OCI-LY1 (cell line): ENCODE data around the gene NCAPH2.
A peak's percentile ranks its signal among the peaks of the same experiment; 100 is the strongest.

Source experiments
- H2AFZ ChIP-seq: fragments of 200-600 bp; sonication (generic), shearing (Covaris generic); 2 replicates; pipeline ENCODE4 v1.6.0; 2014; ENCODE audit warnings: antibody characterized with exemption, mild to moderate bottlenecking, low read length
- H3F3A ChIP-seq: fragments of 200-600 bp; sonication (generic), shearing (Covaris generic); 2 replicates; pipeline ENCODE4 v1.6.0; 2014; ENCODE audit warnings: mild to moderate bottlenecking, antibody characterized with exemption, low read length, moderate library complexity; ENCODE audit not compliant: insufficient read depth
- H3K27ac ChIP-seq: fragments of 200-600 bp; sonication (generic); 2 replicates; pipeline ENCODE4 v1.5.1; 2014; ENCODE audit warnings: low read length, mixed run types, mild to moderate bottlenecking, low read depth; ENCODE audit not compliant: poor library complexity, severe bottlenecking
- H3K27me3 ChIP-seq: fragments of 200-600 bp; sonication (generic); 2 replicates; pipeline ENCODE4 v1.6.0; 2014; ENCODE audit warnings: antibody characterized with exemption, mild to moderate bottlenecking, low read length, moderate library complexity; ENCODE audit not compliant: insufficient read depth
- H3K36me3 ChIP-seq: fragments of 200-600 bp; sonication (generic); 2 replicates; pipeline ENCODE4 v1.6.1; 2014; ENCODE audit warnings: mild to moderate bottlenecking, antibody characterized with exemption, low read length, moderate library complexity, mixed read lengths; ENCODE audit not compliant: insufficient read depth
- H3K4me1 ChIP-seq: fragments of 200-600 bp; sonication (generic); 2 replicates; pipeline ENCODE4 v1.5.1; 2014; ENCODE audit warnings: mild to moderate bottlenecking, low read length, moderate library complexity; ENCODE audit not compliant: insufficient read depth, severe bottlenecking
- H3K4me2 ChIP-seq: fragments of 200-600 bp; sonication (generic), shearing (Covaris generic); 2 replicates; pipeline ENCODE4 v1.6.1; 2014; ENCODE audit warnings: low read length
- H3K4me3 ChIP-seq: fragments of 200-600 bp; sonication (generic); 2 replicates; pipeline ENCODE4 v1.5.1; 2014; ENCODE audit warnings: low read length, low read depth, mild to moderate bottlenecking, mixed read lengths; ENCODE audit not compliant: poor library complexity, severe bottlenecking
- H3K79me2 ChIP-seq: fragments of 200-600 bp; shearing (Covaris generic); 2 replicates; pipeline ENCODE4 v1.6.1; 2016; ENCODE audit warnings: mixed run types, low read length, mixed read lengths; ENCODE audit not compliant: insufficient read depth
- H3K9ac ChIP-seq: fragments of 200-600 bp; sonication (generic), shearing (Covaris generic); 2 replicates; pipeline ENCODE4 v1.6.1; 2014; ENCODE audit warnings: mild to moderate bottlenecking, low read length, mixed read lengths
- H3K9me2 ChIP-seq: fragments of 200-600 bp; sonication (generic), shearing (Covaris generic); 2 replicates; pipeline ENCODE4 v1.6.1; 2014; ENCODE audit warnings: low read depth, mild to moderate bottlenecking, low read length, mixed read lengths
- H3K9me3 ChIP-seq: fragments of 200-600 bp; shearing (Covaris generic); 2 replicates; pipeline ENCODE4 v1.6.1; 2014; ENCODE audit warnings: low read length, mixed read lengths
- H4K20me1 ChIP-seq: fragments of 200-600 bp; sonication (generic), shearing (Covaris generic); 2 replicates; pipeline ENCODE4 v1.6.0; 2016; ENCODE audit warnings: mild to moderate bottlenecking, low read length; ENCODE audit not compliant: insufficient read depth
- CTCF ChIP-seq: fragments of 200-600 bp; sonication (generic), shearing (Covaris generic); IDR thresholded peaks from 2 replicates; pipeline ENCODE4 v1.5.1; 2017; ENCODE audit warnings: mild to moderate bottlenecking, antibody characterized with exemption, low read length, moderate library complexity, mixed read lengths
- EZH2 ChIP-seq: fragments of 200-600 bp; sonication (generic), shearing (Covaris generic); IDR thresholded peaks from 2 replicates; pipeline ENCODE4 v1.8.0; 2017; ENCODE audit warnings: borderline replicate concordance, mixed run types, mild to moderate bottlenecking, antibody characterized with exemption, low read length, moderate library complexity, mixed read lengths

NCAPH2 gene

GRCh38 chr22:50548040-50548920 lies 40.3 kb downstream of the NCAPH2 start:
- H3K36me3 ChIP-seq: no peaks in the 10 kb centered on the region
- peak overlapping the region; percentile 47 for H3K4me2 ChIP-seq
- H3K9me2 ChIP-seq: no peaks in the 10 kb centered on the region
- peaks cover 23% of the 10 kb centered on the region for H3K4me1 ChIP-seq
- no peaks in the 10 kb centered on the region for H3F3A ChIP-seq
- peak; percentile 19; the same call in 1 of the 2 replicates for TF ChIP-seq CTCF
- no peak for TF ChIP-seq EZH2
- H3K79me2 ChIP-seq: no peaks in the 10 kb centered on the region
- no peak overlapping the region; the same call in 1 of the 2 replicates for H3K9ac ChIP-seq
- H3K9me3 ChIP-seq: no peaks in the 10 kb centered on the region
- no peak overlapping the region for H3K27ac ChIP-seq
- no peak overlapping the region for H2AFZ ChIP-seq
- H3K27me3 ChIP-seq: peaks cover 5% of the 10 kb centered on the region; the same call in 1 of the 2 replicates
- peak overlapping the region; percentile 34 for H3K4me3 ChIP-seq
- H4K20me1 ChIP-seq: no peaks in the 10 kb centered on the region

GRCh38 chr22:50548921-50549790 lies 41.1 kb downstream of the NCAPH2 start:
- no peaks in the 10 kb centered on the region for H3K79me2 ChIP-seq
- no peaks in the 10 kb centered on the region; the same call in 1 of the 2 replicates for H3K36me3 ChIP-seq
- TF ChIP-seq CTCF: no peak
- TF ChIP-seq EZH2: no peak
- peaks cover 17% of the 10 kb centered on the region for H3K4me1 ChIP-seq
- no peak overlapping the region for H3K27ac ChIP-seq
- H3K27me3 ChIP-seq: peaks cover 5% of the 10 kb centered on the region; the same call in 1 of the 2 replicates
- H3K4me3 ChIP-seq: peak overlapping the region; percentile 34
- no peaks in the 10 kb centered on the region for H3F3A ChIP-seq
- peak overlapping the region; percentile 47 for H3K4me2 ChIP-seq
- H4K20me1 ChIP-seq: no peaks in the 10 kb centered on the region
- no peak overlapping the region; the same call in 1 of the 2 replicates for H3K9ac ChIP-seq
- H3K9me2 ChIP-seq: no peaks in the 10 kb centered on the region
- no peak overlapping the region for H2AFZ ChIP-seq
- no peaks in the 10 kb centered on the region for H3K9me3 ChIP-seq

- H3K9me3 ChIP-seq: no peaks in the 10 kb centered on the region
- H4K20me1 ChIP-seq: no peaks in the 10 kb centered on the region
- H3K4me2 ChIP-seq: no peak overlapping the region
- peaks cover 13% of the 10 kb centered on the region for H3K4me1 ChIP-seq
- H3K27ac ChIP-seq: no peak overlapping the region
- no peaks in the 10 kb centered on the region for H3F3A ChIP-seq
- no peaks in the 10 kb centered on the region for H3K79me2 ChIP-seq
- H2AFZ ChIP-seq: no peak overlapping the region
- H3K27me3 ChIP-seq: peaks cover 5% of the 10 kb centered on the region; the same call in 1 of the 2 replicates
- no peaks in the 10 kb centered on the region; the same call in 1 of the 2 replicates for H3K36me3 ChIP-seq
- TF ChIP-seq CTCF (no peak), EZH2 (no peak)
- H3K9me2 ChIP-seq: no peaks in the 10 kb centered on the region
- H3K4me3 ChIP-seq: no peak overlapping the region
- H3K9ac ChIP-seq: no peak overlapping the region
These were observed 42.4 kb downstream of the NCAPH2 start for GRCh38 chr22:50550395-50550794.
